Measurements from ENCODE around the gene AHR. TPM values are rescaled to one million over a fixed set of nuclear protein-coding genes. Genes with fewer than 3 reads are reported as not detected.

AHR gene
- total and polyA plus RNA-seq, 2 donors (not counting 1 experiment from before 2014, with no cell fraction given), result 4.8 to 11.2 TPM

- Histone ChIP-seq H3K27ac (ENCODE audit: low read length in 2 of 2) (no peak overlapping the region), H2AFZ (ENCODE audit: insufficient read depth, low read depth, low read length, poor library complexity, severe bottlenecking) (no peak overlapping the region), H3K4me2 (replicated peaks; ENCODE audit: low read depth, low read length, poor library complexity, severe bottlenecking) (no peak overlapping the region), H3K36me3 (replicated peaks in 1 of 2; ENCODE audit: control extremely low read depth in 1 of 2, control insufficient read depth in 1 of 2, extremely low read depth in 1 of 2, insufficient read depth in 2 of 2, low read length in 1 of 2) (no peaks in the 10 kb centered on the region), H3K9ac (ENCODE audit: low read length) (no peak overlapping the region), H3K79me2 (ENCODE audit: control insufficient read depth, insufficient read depth, low read length) (no peaks in the 10 kb centered on the region), H4K20me1 (ENCODE audit: control insufficient read depth, insufficient read depth, low read length, poor library complexity, severe bottlenecking) (no peaks in the 10 kb centered on the region), H3K9me3 (ENCODE audit: control extremely low read depth in 1 of 3, control insufficient read depth in 2 of 3, insufficient read depth in 1 of 3, low read length in 2 of 3) (peaks cover 6 to 21% (median 15%) of the 10 kb centered on the region in 3 donors), H3K27me3 (replicated peaks in 1 of 4; ENCODE audit: control extremely low read depth in 1 of 4, control insufficient read depth in 3 of 4, insufficient read depth in 4 of 4, low read length in 3 of 4) (no peaks in the 10 kb centered on the region), H3K4me3 (ENCODE audit: control extremely low read depth in 1 of 5, extremely low read depth in 1 of 5, insufficient read depth in 1 of 5, low read depth in 2 of 5, low read length in 4 of 5) (no peak overlapping the region), H3K4me1 (ENCODE audit: control insufficient read depth in 2 of 2, insufficient read depth in 2 of 2, low read length in 2 of 2) (no peaks in the 10 kb centered on the region)
- Mint-ChIP-seq H3K9me3 (ENCODE audit: insufficient read depth) (peaks cover 10% of the 10 kb centered on the region), H3K4me1 (no peaks in the 10 kb centered on the region), H3K4me3 (no peak overlapping the region), H3K27me3 (no peaks in the 10 kb centered on the region), H3K27ac (no peak overlapping the region)
- ChIA-PET POLR2A (no interaction called here), CTCF (no interaction called here)
- ATAC-seq (ENCODE audit: low read depth) (no peak), DNase-seq (no peak)
- no peak for TF ChIP-seq CTCF (IDR thresholded peaks at IDR 0.05)
- TF ChIP-seq EZH2 (IDR thresholded peaks at IDR 0.05; ENCODE audit: borderline replicate concordance, insufficient read depth, low read depth, low read length, poor library complexity, severe bottlenecking), result no peak
- intact Hi-C loops (cut with micrococcal nuclease), result no loop called here
These were observed 31.9 kb upstream of the AHR start for GRCh38 chr7:17266565-17266964.

GRCh38 chr7:17269341-17270221 lies 28.9 kb upstream of the AHR start:
- no peaks in the 10 kb centered on the region for H3K27me3 Mint-ChIP-seq
- no peaks in the 10 kb centered on the region for H3K36me3 ChIP-seq (replicated peaks in 1 of 2; ENCODE audit: control extremely low read depth in 1 of 2, control insufficient read depth in 1 of 2, extremely low read depth in 1 of 2, insufficient read depth in 2 of 2, low read length in 1 of 2)
- H2AFZ ChIP-seq (ENCODE audit: insufficient read depth, low read depth, low read length, poor library complexity, severe bottlenecking), result no peak overlapping the region
- H3K4me1 ChIP-seq (ENCODE audit: control insufficient read depth in 2 of 2, insufficient read depth in 2 of 2, low read length in 2 of 2), result no peaks in the 10 kb centered on the region
- H3K79me2 ChIP-seq (ENCODE audit: control insufficient read depth, insufficient read depth, low read length), result no peaks in the 10 kb centered on the region
- no peaks in the 10 kb centered on the region for H3K27me3 ChIP-seq (replicated peaks in 1 of 4; ENCODE audit: control extremely low read depth in 1 of 4, control insufficient read depth in 3 of 4, insufficient read depth in 4 of 4, low read length in 3 of 4)
- intact Hi-C loops (cut with micrococcal nuclease), result no loop called here
- TF ChIP-seq CTCF (IDR thresholded peaks at IDR 0.05), result no peak
- no peak for TF ChIP-seq EZH2 (IDR thresholded peaks at IDR 0.05; ENCODE audit: borderline replicate concordance, insufficient read depth, low read depth, low read length, poor library complexity, severe bottlenecking)
- H3K4me2 ChIP-seq (replicated peaks; ENCODE audit: low read depth, low read length, poor library complexity, severe bottlenecking), result no peak overlapping the region
- WGBS (ENCODE audit: insufficient coverage), result no CpG with 5 or more reads among the region's 3 CpGs
- H3K4me3 ChIP-seq (ENCODE audit: control extremely low read depth in 1 of 5, extremely low read depth in 1 of 5, insufficient read depth in 1 of 5, low read depth in 2 of 5, low read length in 4 of 5), result no peak overlapping the region
- peaks cover 15% of the 10 kb centered on the region for H3K9me3 Mint-ChIP-seq (ENCODE audit: insufficient read depth)
- no peak overlapping the region for H3K27ac Mint-ChIP-seq
- ChIA-PET POLR2A (no interaction called here), CTCF (no interaction called here)
- H3K27ac ChIP-seq (ENCODE audit: low read length in 2 of 2), result no peak overlapping the region
- H3K9ac ChIP-seq (ENCODE audit: low read length), result no peak overlapping the region
- no peaks in the 10 kb centered on the region for H4K20me1 ChIP-seq (ENCODE audit: control insufficient read depth, insufficient read depth, low read length, poor library complexity, severe bottlenecking)
- ATAC-seq (ENCODE audit: low read depth), result no peak
- no peaks in the 10 kb centered on the region for H3K4me1 Mint-ChIP-seq
- DNase-seq, result no peak
- H3K9me3 ChIP-seq (ENCODE audit: control extremely low read depth in 1 of 3, control insufficient read depth in 2 of 3, insufficient read depth in 1 of 3, low read length in 2 of 3), result peaks cover 6 to 21% (median 16%) of the 10 kb centered on the region in 3 donors
- no peak overlapping the region for H3K4me3 Mint-ChIP-seq
